Kidney epithelial cell (primary cell): Measurements from ENCODE around the gene CD36. TPM values are rescaled to one million over a fixed set of nuclear protein-coding genes. Genes with fewer than 3 reads are reported as not detected.

Source experiments
- DNase-seq: peaks from one replicate; pipeline ENCODE4 v3.0.0-alpha.2; 2010; ENCODE audit warnings: low read depth
- H3K27me3 ChIP-seq: 2 replicates; pipeline ENCODE4 v1.6.0; 2011; ENCODE audit warnings: low read length; ENCODE audit not compliant: control insufficient read depth, insufficient read depth
- H3K36me3 ChIP-seq: 2 replicates; pipeline ENCODE4 v1.5.1; 2011; ENCODE audit warnings: low read length; ENCODE audit not compliant: control insufficient read depth, insufficient read depth
- H3K4me3 ChIP-seq: 2 replicates; pipeline ENCODE4 v1.5.1; 2011; ENCODE audit warnings: low read depth, mild to moderate bottlenecking, control low read depth, low read length
- total RNA-seq: library from RNA; depleted of rRNA; stranded (reverse); fragments of >200 nt; gene quantifications from 2 replicates; pipeline ENCODE4 v1.2.3, GENCODE V29; 2015
- TF ChIP-seq, protein P1 (sequence below): IDR thresholded peaks from 2 replicates; pipeline ENCODE4 v1.5.1; 2011; ENCODE audit warnings: mild to moderate bottlenecking, moderate library complexity, low read length, control low read depth, inconsistent platforms; ENCODE audit not compliant: insufficient read depth, poor library complexity, severe bottlenecking

CD36 gene
- total RNA-seq, 1 donor from 2014 or later = not detected

- no peak overlapping the region for H3K4me3 ChIP-seq
- DNase-seq = no peak
- H3K36me3 ChIP-seq = no peaks in the 10 kb centered on the region
- no peaks in the 10 kb centered on the region for H3K27me3 ChIP-seq
- TF ChIP-seq, protein P1, sequence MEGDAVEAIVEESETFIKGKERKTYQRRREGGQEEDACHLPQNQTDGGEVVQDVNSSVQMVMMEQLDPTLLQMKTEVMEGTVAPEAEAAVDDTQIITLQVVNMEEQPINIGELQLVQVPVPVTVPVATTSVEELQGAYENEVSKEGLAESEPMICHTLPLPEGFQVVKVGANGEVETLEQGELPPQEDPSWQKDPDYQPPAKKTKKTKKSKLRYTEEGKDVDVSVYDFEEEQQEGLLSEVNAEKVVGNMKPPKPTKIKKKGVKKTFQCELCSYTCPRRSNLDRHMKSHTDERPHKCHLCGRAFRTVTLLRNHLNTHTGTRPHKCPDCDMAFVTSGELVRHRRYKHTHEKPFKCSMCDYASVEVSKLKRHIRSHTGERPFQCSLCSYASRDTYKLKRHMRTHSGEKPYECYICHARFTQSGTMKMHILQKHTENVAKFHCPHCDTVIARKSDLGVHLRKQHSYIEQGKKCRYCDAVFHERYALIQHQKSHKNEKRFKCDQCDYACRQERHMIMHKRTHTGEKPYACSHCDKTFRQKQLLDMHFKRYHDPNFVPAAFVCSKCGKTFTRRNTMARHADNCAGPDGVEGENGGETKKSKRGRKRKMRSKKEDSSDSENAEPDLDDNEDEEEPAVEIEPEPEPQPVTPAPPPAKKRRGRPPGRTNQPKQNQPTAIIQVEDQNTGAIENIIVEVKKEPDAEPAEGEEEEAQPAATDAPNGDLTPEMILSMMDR = no peak
These were observed 40.6 kb upstream of the CD36 start for GRCh38 chr7:80597875-80598274.

GRCh38 chr7:80600046-80600445 is 38.4 kb upstream of the CD36 start:
- Histone ChIP-seq H3K4me3 (no peak overlapping the region), H3K36me3 (no peaks in the 10 kb centered on the region), H3K27me3 (no peaks in the 10 kb centered on the region)
- no peak for DNase-seq
- TF ChIP-seq, protein P1 = no peak

DNA sequence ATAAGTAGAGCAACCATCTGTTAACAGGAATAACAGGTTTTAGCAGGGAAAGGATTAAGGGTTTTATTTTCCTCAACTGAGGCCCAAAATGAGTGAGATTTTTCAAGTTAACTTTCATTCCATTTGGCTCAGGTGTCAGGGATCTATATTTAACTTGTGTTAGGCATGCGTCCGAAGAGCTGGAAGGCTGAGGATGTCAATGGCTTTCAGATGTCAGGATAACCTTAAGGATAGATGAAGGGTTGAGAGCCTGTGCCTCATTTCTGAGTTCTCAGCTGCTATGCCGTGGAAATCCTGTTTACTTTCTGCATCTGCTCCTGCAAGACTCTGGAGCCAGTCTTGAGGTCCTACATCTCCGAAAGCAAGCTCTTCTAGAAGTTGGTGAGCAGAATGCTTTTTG is 36.4 kb upstream of the CD36 start:
- Histone ChIP-seq H3K4me3 (no peak overlapping the region), H3K36me3 (no peaks in the 10 kb centered on the region), H3K27me3 (no peaks in the 10 kb centered on the region)
- TF ChIP-seq, protein P1 = no peak
- DNase-seq = no peak

GRCh38 chr7:80603940-80604339 is 34.5 kb upstream of the CD36 start:
- DNase-seq = no peak
- Histone ChIP-seq H3K4me3 (no peak overlapping the region), H3K27me3 (no peaks in the 10 kb centered on the region), H3K36me3 (no peaks in the 10 kb centered on the region)
- TF ChIP-seq, protein P1 = no peak

DNA sequence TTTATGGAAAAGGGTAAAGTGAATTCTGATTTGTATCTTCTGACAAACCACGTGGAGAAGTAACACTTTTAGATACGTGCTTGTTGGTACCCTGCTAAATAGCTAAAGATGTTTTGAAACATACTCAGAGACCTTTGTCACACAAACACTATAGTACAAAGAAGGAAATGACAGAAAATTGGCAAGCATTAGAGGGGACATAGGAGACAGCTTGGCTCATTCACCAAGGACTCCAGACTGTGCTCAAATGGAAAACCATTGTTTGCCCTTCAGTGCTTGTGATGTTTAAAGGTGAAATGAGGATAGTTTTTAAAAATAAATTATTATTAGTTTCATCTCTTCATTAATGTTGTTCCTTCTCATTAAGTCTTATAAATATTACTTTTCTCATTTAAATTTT is 34.0 kb upstream of the CD36 start:
- TF ChIP-seq, protein P1 = no peak
- no peak overlapping the region for H3K4me3 ChIP-seq
- H3K36me3 ChIP-seq = no peaks in the 10 kb centered on the region
- H3K27me3 ChIP-seq = no peaks in the 10 kb centered on the region
- no peak for DNase-seq

DNA sequence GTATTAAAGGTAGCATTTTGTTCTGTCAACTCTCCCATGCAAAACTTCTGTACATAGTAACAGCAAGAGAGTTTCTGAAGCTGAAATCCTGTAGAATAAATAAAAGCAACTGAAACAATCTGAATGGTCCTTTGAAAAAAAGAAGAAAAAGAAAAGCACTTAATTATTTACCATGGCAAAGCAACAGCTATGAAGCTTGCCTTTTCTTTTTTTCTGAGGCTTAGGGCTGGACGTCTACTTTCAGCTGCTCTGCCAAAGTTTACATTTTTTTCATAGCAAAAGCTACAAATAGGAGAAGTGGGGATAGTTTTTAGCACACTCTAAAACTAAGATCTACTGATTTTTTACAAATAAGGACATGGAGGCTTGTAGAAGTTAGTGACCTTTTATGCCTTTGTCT is 31.3 kb upstream of the CD36 start:
- no peak for DNase-seq
- TF ChIP-seq, protein P1 = no peak
- no peaks in the 10 kb centered on the region for H3K27me3 ChIP-seq
- H3K4me3 ChIP-seq = no peak overlapping the region
- no peaks in the 10 kb centered on the region for H3K36me3 ChIP-seq
